ENCODE measurements around the gene FOXP1. TPM values are rescaled to one million over a fixed set of nuclear protein-coding genes. Genes with fewer than 3 reads are reported as not detected.

The FOXP1 gene
- total RNA-seq, 2 donors from 2014 or later: 377 to 395 TPM

GRCh38 chr3:71241981-71242560, 341.5 kb downstream of the FOXP1 start:
- H3K27ac Mint-ChIP-seq: no peak overlapping the region
- no peak for DNase-seq

GRCh38 chr3:71241246-71241901, 342.2 kb downstream of the FOXP1 start:
- no peak for DNase-seq
- Mint-ChIP-seq H3K36me3 (ENCODE audit: low read depth) (peaks cover 2% of the 10 kb centered on the region), H3K27me3 (no peaks in the 10 kb centered on the region), H3K4me3 (no peak overlapping the region), H3K27ac (no peak overlapping the region), H3K4me1 (peaks cover 22% of the 10 kb centered on the region)
- ATAC-seq: no peak
- H3K9me3 ChIP-seq (ENCODE audit: control insufficient read depth, low read length, poor library complexity, severe bottlenecking): no peaks in the 10 kb centered on the region

More at GRCh38 chr3:71241981-71242560, 341.5 kb downstream of the FOXP1 start:
- Mint-ChIP-seq H3K4me3 (no peak overlapping the region), H3K36me3 (ENCODE audit: low read depth) (peaks cover 2% of the 10 kb centered on the region), H3K27me3 (no peaks in the 10 kb centered on the region), H3K4me1 (peaks cover 22% of the 10 kb centered on the region)
- ATAC-seq: no peak
- no peaks in the 10 kb centered on the region for H3K9me3 ChIP-seq (ENCODE audit: control insufficient read depth, low read length, poor library complexity, severe bottlenecking)

GRCh38 chr3:71240034-71240433, 343.5 kb downstream of the FOXP1 start:
- peaks cover 22% of the 10 kb centered on the region for H3K4me1 Mint-ChIP-seq

GRCh38 chr3:71238355-71238757, 345.2 kb downstream of the FOXP1 start:
- no peaks in the 10 kb centered on the region for H3K9me3 ChIP-seq (ENCODE audit: control insufficient read depth, low read length, poor library complexity, severe bottlenecking)
- ATAC-seq: no peak
- Mint-ChIP-seq H3K4me3 (no peak overlapping the region), H3K27me3 (no peaks in the 10 kb centered on the region), H3K27ac (peak overlapping the region; percentile 84), H3K36me3 (ENCODE audit: low read depth) (peaks cover 2% of the 10 kb centered on the region), H3K4me1 (peaks cover 19% of the 10 kb centered on the region)
- DNase-seq: no peak

More at GRCh38 chr3:71240034-71240433, 343.5 kb downstream of the FOXP1 start:
- Mint-ChIP-seq H3K36me3 (ENCODE audit: low read depth) (peaks cover 2% of the 10 kb centered on the region), H3K4me3 (no peak overlapping the region), H3K27ac (no peak overlapping the region), H3K27me3 (no peaks in the 10 kb centered on the region)
- no peak for ATAC-seq
- DNase-seq: no peak
- no peaks in the 10 kb centered on the region for H3K9me3 ChIP-seq (ENCODE audit: control insufficient read depth, low read length, poor library complexity, severe bottlenecking)

GRCh38 chr3:71237672-71238071, 345.9 kb downstream of the FOXP1 start:
- peak overlapping the region; percentile 1 for H3K4me3 Mint-ChIP-seq
- no peak for DNase-seq
- H3K4me1 Mint-ChIP-seq: peaks cover 17% of the 10 kb centered on the region
- no peaks in the 10 kb centered on the region for H3K27me3 Mint-ChIP-seq
- peaks cover 2% of the 10 kb centered on the region for H3K36me3 Mint-ChIP-seq (ENCODE audit: low read depth)
- no peak for ATAC-seq
- no peaks in the 10 kb centered on the region for H3K9me3 ChIP-seq (ENCODE audit: control insufficient read depth, low read length, poor library complexity, severe bottlenecking)
- H3K27ac Mint-ChIP-seq: peak overlapping the region; percentile 84

GRCh38 chr3:71235846-71236245, 347.7 kb downstream of the FOXP1 start:
- DNase-seq (no peak), ATAC-seq (no peak)
- H3K4me3 Mint-ChIP-seq: no peak overlapping the region
- H3K27ac Mint-ChIP-seq: no peak overlapping the region
- H3K36me3 Mint-ChIP-seq (ENCODE audit: low read depth): peaks cover 2% of the 10 kb centered on the region
- H3K4me1 Mint-ChIP-seq: peaks cover 24% of the 10 kb centered on the region
- H3K27me3 Mint-ChIP-seq: no peaks in the 10 kb centered on the region
- no peaks in the 10 kb centered on the region for H3K9me3 ChIP-seq (ENCODE audit: control insufficient read depth, low read length, poor library complexity, severe bottlenecking)

GRCh38 chr3:71232895-71233294, 350.6 kb downstream of the FOXP1 start:
- Mint-ChIP-seq H3K27me3 (no peaks in the 10 kb centered on the region), H3K27ac (peak overlapping the region; percentile 37), H3K4me3 (no peak overlapping the region), H3K4me1 (peaks cover 24% of the 10 kb centered on the region), H3K36me3 (ENCODE audit: low read depth) (no peaks in the 10 kb centered on the region)
- ATAC-seq: no peak
- no peaks in the 10 kb centered on the region for H3K9me3 ChIP-seq (ENCODE audit: control insufficient read depth, low read length, poor library complexity, severe bottlenecking)
- no peak for DNase-seq

- peaks cover 27% of the 10 kb centered on the region for H3K4me1 Mint-ChIP-seq
- H3K27me3 Mint-ChIP-seq: no peaks in the 10 kb centered on the region
- no peaks in the 10 kb centered on the region for H3K9me3 ChIP-seq (ENCODE audit: control insufficient read depth, low read length, poor library complexity, severe bottlenecking)
- ATAC-seq: no peak
- no peaks in the 10 kb centered on the region for H3K36me3 Mint-ChIP-seq (ENCODE audit: low read depth)
- no peak for DNase-seq
- H3K27ac Mint-ChIP-seq: peak overlapping the region; percentile 37
- peak overlapping the region; percentile 37 for H3K4me3 Mint-ChIP-seq
Observed at GRCh38 chr3:71232175-71232679, 351.3 kb downstream of the FOXP1 start.

- H3K9me3 ChIP-seq (ENCODE audit: control insufficient read depth, low read length, poor library complexity, severe bottlenecking): no peaks in the 10 kb centered on the region
- ATAC-seq: no peak
- DNase-seq: no peak
- H3K4me1 Mint-ChIP-seq: peaks cover 33% of the 10 kb centered on the region
- H3K36me3 Mint-ChIP-seq (ENCODE audit: low read depth): no peaks in the 10 kb centered on the region
- H3K4me3 Mint-ChIP-seq: no peak overlapping the region
- no peaks in the 10 kb centered on the region for H3K27me3 Mint-ChIP-seq
- H3K27ac Mint-ChIP-seq: peak overlapping the region; percentile 37
Observed at GRCh38 chr3:71231680-71232079, 351.8 kb downstream of the FOXP1 start.

GRCh38 chr3:71229905-71230657, 353.4 kb downstream of the FOXP1 start:
- no peaks in the 10 kb centered on the region for H3K27me3 Mint-ChIP-seq
- H3K36me3 Mint-ChIP-seq (ENCODE audit: low read depth): peaks cover 3% of the 10 kb centered on the region
- ATAC-seq (no peak), DNase-seq (no peak)
- H3K27ac Mint-ChIP-seq: no peak overlapping the region
- H3K4me3 Mint-ChIP-seq: no peak overlapping the region
- no peaks in the 10 kb centered on the region for H3K9me3 ChIP-seq (ENCODE audit: control insufficient read depth, low read length, poor library complexity, severe bottlenecking)
- H3K4me1 Mint-ChIP-seq: peaks cover 45% of the 10 kb centered on the region

GRCh38 chr3:71228156-71228866, 355.2 kb downstream of the FOXP1 start:
- peaks cover 43% of the 10 kb centered on the region for H3K4me1 Mint-ChIP-seq
- H3K27ac Mint-ChIP-seq: peak overlapping the region; percentile 94
- no peaks in the 10 kb centered on the region for H3K27me3 Mint-ChIP-seq
- DNase-seq (no peak), ATAC-seq (no peak)
- peak overlapping the region; percentile 45 for H3K4me3 Mint-ChIP-seq
- no peaks in the 10 kb centered on the region for H3K9me3 ChIP-seq (ENCODE audit: control insufficient read depth, low read length, poor library complexity, severe bottlenecking)
- H3K36me3 Mint-ChIP-seq (ENCODE audit: low read depth): peaks cover 3% of the 10 kb centered on the region

GRCh38 chr3:71227270-71227661, 356.3 kb downstream of the FOXP1 start:
- peaks cover 6% of the 10 kb centered on the region for H3K36me3 Mint-ChIP-seq (ENCODE audit: low read depth)

More at GRCh38 chr3:71227270-71227661, 356.3 kb downstream of the FOXP1 start:
- peak overlapping the region; percentile 90 for H3K4me3 Mint-ChIP-seq
- H3K27me3 Mint-ChIP-seq: no peaks in the 10 kb centered on the region
- peak; percentile 35 for ATAC-seq
- no peaks in the 10 kb centered on the region for H3K9me3 ChIP-seq (ENCODE audit: control insufficient read depth, low read length, poor library complexity, severe bottlenecking)
- peak overlapping the region; percentile 94 for H3K27ac Mint-ChIP-seq
- peaks cover 38% of the 10 kb centered on the region for H3K4me1 Mint-ChIP-seq
- DNase-seq: no peak
